Fibroblast of lung (primary cell): Measurements from ENCODE around the gene NLGN1. TPM values are rescaled to one million over a fixed set of nuclear protein-coding genes. Genes with fewer than 3 reads are reported as not detected.

ENCODE experiments used
- DNase-seq, 2 donors: peaks; one replicate each; pipeline versions ENCODE4 v3.0.0 to v3.0.0-alpha.2; 2010; ENCODE audit warnings: low read depth in 2 of 2
- H2AFZ ChIP-seq: 2 replicates; pipeline ENCODE4 v1.5.1; 2012; ENCODE audit warnings: low read length, control low read depth, inconsistent platforms
- H3K27ac ChIP-seq: 2 replicates; pipeline ENCODE4 v1.5.1; 2011; ENCODE audit warnings: low read length, control low read depth; ENCODE audit not compliant: insufficient read depth
- H3K27me3 ChIP-seq: 2 replicates; pipeline ENCODE4 v1.5.1; 2011; ENCODE audit warnings: mild to moderate bottlenecking, low read length; ENCODE audit not compliant: control insufficient read depth, insufficient read depth
- H3K36me3 ChIP-seq: 2 replicates; pipeline ENCODE4 v1.5.1; 2011; ENCODE audit warnings: low read length; ENCODE audit not compliant: control insufficient read depth, insufficient read depth
- H3K4me1 ChIP-seq: 2 replicates; pipeline ENCODE4 v1.5.1; 2011; ENCODE audit warnings: low read length; ENCODE audit not compliant: control insufficient read depth, insufficient read depth; ENCODE audit errors: extremely low read depth
- H3K4me2 ChIP-seq: 2 replicates; pipeline ENCODE4 v1.5.1; 2011; ENCODE audit warnings: low read length, control low read depth; ENCODE audit not compliant: insufficient read depth; ENCODE audit errors: extremely low read depth
- H3K4me3 ChIP-seq, 4 experiments: fragments of 200-600 bp in 1 of 4; sonication (generic) in 1 of 4; replicated peaks in 1 of 4; 2 replicates each; pipeline ENCODE4 v1.5.1; 2011 to 2016; ENCODE audit warnings: low read length in 4 of 4, low read depth in 3 of 4, mild to moderate bottlenecking in 3 of 4, control low read depth in 2 of 4, inconsistent platforms in 1 of 4, mixed read lengths in 1 of 4; ENCODE audit not compliant: insufficient read depth in 1 of 4; ENCODE audit errors: control extremely low read depth in 1 of 4
- H3K79me2 ChIP-seq: 2 replicates; pipeline ENCODE4 v1.5.1; 2012; ENCODE audit warnings: mild to moderate bottlenecking, low read length, inconsistent platforms; ENCODE audit not compliant: control insufficient read depth, insufficient read depth
- H3K9ac ChIP-seq: 2 replicates; pipeline ENCODE4 v1.5.1; 2011; ENCODE audit warnings: mild to moderate bottlenecking, low read length, control low read depth; ENCODE audit not compliant: insufficient read depth
- H3K9me3 ChIP-seq: 2 replicates; pipeline ENCODE4 v1.5.1; 2012; ENCODE audit warnings: low read depth, low read length; ENCODE audit not compliant: control insufficient read depth, insufficient read depth
- H4K20me1 ChIP-seq: 2 replicates; pipeline ENCODE4 v1.5.1; 2011; ENCODE audit warnings: low read length; ENCODE audit not compliant: control insufficient read depth, insufficient read depth; ENCODE audit errors: extremely low read depth
- EZH2 ChIP-seq: IDR thresholded peaks from 2 replicates; pipeline ENCODE4 v1.5.1; 2012; ENCODE audit warnings: low read length, control low read depth, mild to moderate bottlenecking; ENCODE audit errors: missing control alignments
- polyA plus RNA-seq, 2 donors: library from polyadenylated mRNA; depleted of rRNA in 1 of 2; stranded (reverse) in 1 of 2; unstranded in 1 of 2; fragments of >200 nt; gene quantifications; 2 replicates each; pipeline ENCODE4 v1.2.1, GENCODE V29; 2011 to 2012; ENCODE audit warnings: missing spikeins in 1 of 2
- total RNA-seq: library from RNA; depleted of rRNA; stranded (reverse); fragments of >200 nt; gene quantifications from 2 replicates; pipeline ENCODE4 v1.2.1, GENCODE V29; 2014
- TF ChIP-seq, protein P1 (sequence below), 2 donors: IDR thresholded peaks in 1 of 2; conservative IDR thresholded peaks in 1 of 2; 1 replicate in 1 of 2; 2 replicates in 1 of 2; pipeline ENCODE4 v1.5.1; 2011 to 2012; ENCODE audit warnings: low read length in 2 of 2, control low read depth in 1 of 2, inconsistent platforms in 1 of 2, low read depth in 1 of 2, mild to moderate bottlenecking in 1 of 2

NLGN1 gene
- total and polyA plus RNA-seq, 2 donors (not counting 1 experiment from before 2014, with no cell fraction given): 0.61 to 2.1 TPM

DNA sequence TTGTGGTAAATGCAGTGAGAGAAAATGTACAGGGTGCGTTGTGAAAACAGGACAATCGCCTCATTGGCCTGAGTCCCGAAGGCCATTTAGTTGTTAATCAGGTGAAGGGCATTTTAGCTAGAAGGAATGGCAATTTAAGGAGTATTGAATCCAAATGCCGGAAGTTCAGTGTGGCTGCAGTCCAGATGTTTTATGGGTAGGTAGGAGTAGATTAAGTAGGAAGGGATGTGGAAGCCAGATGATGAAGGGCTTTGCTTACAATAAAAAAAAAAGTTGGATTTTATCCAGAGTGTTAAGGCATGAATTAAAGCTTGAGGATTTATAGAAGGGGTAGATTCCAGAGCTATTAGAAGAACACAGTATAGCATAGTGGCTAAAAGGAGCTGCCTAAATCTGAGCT is 572.7 kb downstream of the NLGN1 start:
- no peak for TF ChIP-seq EZH2
- TF ChIP-seq, protein P1, sequence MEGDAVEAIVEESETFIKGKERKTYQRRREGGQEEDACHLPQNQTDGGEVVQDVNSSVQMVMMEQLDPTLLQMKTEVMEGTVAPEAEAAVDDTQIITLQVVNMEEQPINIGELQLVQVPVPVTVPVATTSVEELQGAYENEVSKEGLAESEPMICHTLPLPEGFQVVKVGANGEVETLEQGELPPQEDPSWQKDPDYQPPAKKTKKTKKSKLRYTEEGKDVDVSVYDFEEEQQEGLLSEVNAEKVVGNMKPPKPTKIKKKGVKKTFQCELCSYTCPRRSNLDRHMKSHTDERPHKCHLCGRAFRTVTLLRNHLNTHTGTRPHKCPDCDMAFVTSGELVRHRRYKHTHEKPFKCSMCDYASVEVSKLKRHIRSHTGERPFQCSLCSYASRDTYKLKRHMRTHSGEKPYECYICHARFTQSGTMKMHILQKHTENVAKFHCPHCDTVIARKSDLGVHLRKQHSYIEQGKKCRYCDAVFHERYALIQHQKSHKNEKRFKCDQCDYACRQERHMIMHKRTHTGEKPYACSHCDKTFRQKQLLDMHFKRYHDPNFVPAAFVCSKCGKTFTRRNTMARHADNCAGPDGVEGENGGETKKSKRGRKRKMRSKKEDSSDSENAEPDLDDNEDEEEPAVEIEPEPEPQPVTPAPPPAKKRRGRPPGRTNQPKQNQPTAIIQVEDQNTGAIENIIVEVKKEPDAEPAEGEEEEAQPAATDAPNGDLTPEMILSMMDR (conservative IDR thresholded peaks at IDR 0.05 in 1 of 2, IDR thresholded peaks at IDR 0.05 in 1 of 2; ENCODE audit: low read depth in 1 of 2, low read length in 2 of 2): no peak
- H3K9me3 ChIP-seq: no peaks in the 10 kb centered on the region
- no peaks in the 10 kb centered on the region for H3K4me1 ChIP-seq
- H3K27me3 ChIP-seq: no peaks in the 10 kb centered on the region
- no peak overlapping the region for H2AFZ ChIP-seq
- H3K4me2 ChIP-seq: no peak overlapping the region
- H4K20me1 ChIP-seq: no peaks in the 10 kb centered on the region
- peak in 1 of 2 donors; percentile 11 for DNase-seq
- H3K9ac ChIP-seq: no peak overlapping the region
- H3K27ac ChIP-seq: no peak overlapping the region
- H3K4me3 ChIP-seq: no peak overlapping the region
- no peaks in the 10 kb centered on the region for H3K36me3 ChIP-seq
- no peaks in the 10 kb centered on the region for H3K79me2 ChIP-seq

DNA sequence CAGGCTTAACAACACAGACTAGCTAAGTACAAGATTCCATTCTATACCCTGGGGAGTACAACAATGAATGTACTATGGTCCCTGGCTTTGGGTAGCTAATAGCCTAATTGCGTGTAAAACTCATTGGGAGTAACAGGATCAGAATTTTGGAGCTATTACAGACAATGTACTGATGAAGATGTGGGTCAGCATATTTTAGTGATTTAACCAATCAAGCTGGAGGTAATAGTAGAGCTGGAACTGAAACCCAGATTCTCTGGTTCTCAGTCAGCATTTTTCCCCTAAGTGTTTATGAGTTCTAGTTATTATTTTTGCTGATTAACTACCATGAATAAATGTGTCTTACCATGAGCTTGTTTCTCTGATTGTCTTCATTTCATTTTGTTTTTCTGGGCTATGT is 578.7 kb downstream of the NLGN1 start:
- Histone ChIP-seq H3K9me3 (no peaks in the 10 kb centered on the region), H3K9ac (no peak overlapping the region), H3K27ac (no peak overlapping the region), H4K20me1 (no peaks in the 10 kb centered on the region), H2AFZ (no peak overlapping the region), H3K36me3 (no peaks in the 10 kb centered on the region), H3K27me3 (no peaks in the 10 kb centered on the region), H3K4me2 (no peak overlapping the region), H3K4me1 (no peaks in the 10 kb centered on the region), H3K4me3 (no peak overlapping the region), H3K79me2 (no peaks in the 10 kb centered on the region)
- TF ChIP-seq, protein P1 (conservative IDR thresholded peaks at IDR 0.05 in 1 of 2, IDR thresholded peaks at IDR 0.05 in 1 of 2; ENCODE audit: low read depth in 1 of 2, low read length in 2 of 2): no peak
- TF ChIP-seq EZH2: no peak
- no peak for DNase-seq

DNA sequence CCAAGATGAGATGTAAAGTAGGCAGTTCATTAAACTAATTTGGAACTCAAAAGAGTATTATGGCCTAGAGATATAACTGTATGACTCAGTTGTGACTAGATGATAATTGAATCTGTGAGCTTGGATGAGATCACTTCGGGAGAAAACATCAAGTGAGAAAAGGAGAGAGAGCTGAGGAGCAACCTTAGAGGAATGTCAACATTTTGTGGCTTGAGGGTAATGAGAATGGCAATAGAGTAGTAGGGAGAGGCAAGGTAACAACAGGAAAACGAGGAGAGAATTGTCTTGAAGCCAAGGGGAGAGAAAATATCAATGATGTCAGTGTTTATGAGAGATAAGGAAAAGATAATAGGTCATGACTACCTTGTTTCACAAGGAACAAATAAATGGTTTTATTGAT is 580.2 kb downstream of the NLGN1 start:
- H3K9me3 ChIP-seq: no peaks in the 10 kb centered on the region
- no peaks in the 10 kb centered on the region for H4K20me1 ChIP-seq
- no peak overlapping the region for H3K9ac ChIP-seq
- peak in 1 of 2 donors; percentile 83 for DNase-seq
- no peaks in the 10 kb centered on the region for H3K27me3 ChIP-seq
- no peaks in the 10 kb centered on the region for H3K79me2 ChIP-seq
- no peak overlapping the region for H3K27ac ChIP-seq
- no peak overlapping the region for H3K4me2 ChIP-seq
- H2AFZ ChIP-seq: no peak overlapping the region
- no peaks in the 10 kb centered on the region for H3K36me3 ChIP-seq
- no peak overlapping the region for H3K4me3 ChIP-seq
- no peaks in the 10 kb centered on the region for H3K4me1 ChIP-seq
- TF ChIP-seq EZH2: no peak
- TF ChIP-seq, protein P1 (conservative IDR thresholded peaks at IDR 0.05 in 1 of 2, IDR thresholded peaks at IDR 0.05 in 1 of 2; ENCODE audit: low read depth in 1 of 2, low read length in 2 of 2): no peak
